Neural cell (in vitro differentiated cells): ENCODE measurements around the gene KLK13.

ENCODE experiments used
- CTCF ChIP-seq: fragments of 450-650 bp; IDR thresholded peaks from 2 replicates; pipeline ENCODE4 v1.5.1; 2014; ENCODE audit warnings: antibody characterized with exemption, mild to moderate bottlenecking, moderate library complexity; ENCODE audit not compliant: poor library complexity, severe bottlenecking
- EP300 ChIP-seq: fragments of 450-650 bp; conservative IDR thresholded peaks from 2 replicates; pipeline ENCODE4 v1.6.1; 2014; ENCODE audit warnings: antibody characterized with exemption, mild to moderate bottlenecking, moderate library complexity; ENCODE audit not compliant: poor library complexity, severe bottlenecking
- EZH2 ChIP-seq: fragments of 200-600, 300-800 bp; shearing (Covaris generic), sonication (generic); IDR thresholded peaks from 2 replicates; pipeline ENCODE4 v1.6.1; 2014; ENCODE audit warnings: antibody characterized with exemption, low read length, borderline replicate concordance, mild to moderate bottlenecking; ENCODE audit not compliant: insufficient read depth, poor library complexity, severe bottlenecking
- MXI1 ChIP-seq: fragments of 450-650 bp; conservative IDR thresholded peaks from 2 replicates; pipeline ENCODE4 v1.6.1; 2014; ENCODE audit warnings: antibody characterized with exemption, mild to moderate bottlenecking; ENCODE audit not compliant: poor library complexity, severe bottlenecking
- POLR2AphosphoS5 ChIP-seq: IDR thresholded peaks from 2 replicates; pipeline ENCODE4 v1.6.1; 2012
- RAD21 ChIP-seq: fragments of 450-650 bp; conservative IDR thresholded peaks from 2 replicates; pipeline ENCODE4 v1.6.1; 2014; ENCODE audit warnings: antibody characterized with exemption, mild to moderate bottlenecking, moderate library complexity

- no peak for TF ChIP-seq CTCF
- no peak for TF ChIP-seq EZH2
- TF ChIP-seq POLR2AphosphoS5 = no peak
- no peak for TF ChIP-seq MXI1
- TF ChIP-seq RAD21 = no peak
- TF ChIP-seq EP300 = no peak
These were observed 18.9 kb upstream of the KLK13 start for GRCh38 chr19:51083783-51084182.
